SU-DHL-6 (cell line): ENCODE measurements around the gene PC.

Experiments used
- CTCF ChIP-seq: fragments of 200-600 bp; sonication (generic); IDR thresholded peaks from one replicate; pipeline ENCODE4 v1.5.1; 2017; ENCODE audit warnings: antibody characterized with exemption, mild to moderate bottlenecking, low read length, moderate library complexity; ENCODE audit not compliant: insufficient read depth, poor library complexity, severe bottlenecking
- EZH2phosphoT487 ChIP-seq: fragments of 200-600 bp; sonication (generic), shearing (Covaris generic); conservative IDR thresholded peaks from 2 replicates; pipeline ENCODE4 v1.6.1; 2018; ENCODE audit warnings: mild to moderate bottlenecking, antibody characterized with exemption, low read length, moderate library complexity, mixed read lengths

GRCh38 chr11:66891851-66892660, 66.1 kb downstream of the PC start:
- TF ChIP-seq CTCF: no peak
- no peak for TF ChIP-seq EZH2phosphoT487
